Ovary (tissue), 3 donors: ENCODE measurements around the gene UCK2.

ENCODE experiments used
- POLR2A ChIP-seq: fragments of 450-650 bp; IDR thresholded peaks from one replicate; pipeline ENCODE4 v1.6.1; 2017; ENCODE audit warnings: antibody characterized with exemption, mild to moderate bottlenecking, moderate library complexity
- TF ChIP-seq, protein P1 (sequence below), 3 donors: fragments of 450-650 bp in 2 of 3; fragments of 200-600 bp in 1 of 3; IDR thresholded peaks; one replicate each; pipeline versions ENCODE4 v1.5.1 to v1.8.0; 2016 to 2022; ENCODE audit warnings: antibody characterized with exemption in 3 of 3, mild to moderate bottlenecking in 1 of 3
- donor health status: DM: no; HTN: no; CAD: no.

DNA sequence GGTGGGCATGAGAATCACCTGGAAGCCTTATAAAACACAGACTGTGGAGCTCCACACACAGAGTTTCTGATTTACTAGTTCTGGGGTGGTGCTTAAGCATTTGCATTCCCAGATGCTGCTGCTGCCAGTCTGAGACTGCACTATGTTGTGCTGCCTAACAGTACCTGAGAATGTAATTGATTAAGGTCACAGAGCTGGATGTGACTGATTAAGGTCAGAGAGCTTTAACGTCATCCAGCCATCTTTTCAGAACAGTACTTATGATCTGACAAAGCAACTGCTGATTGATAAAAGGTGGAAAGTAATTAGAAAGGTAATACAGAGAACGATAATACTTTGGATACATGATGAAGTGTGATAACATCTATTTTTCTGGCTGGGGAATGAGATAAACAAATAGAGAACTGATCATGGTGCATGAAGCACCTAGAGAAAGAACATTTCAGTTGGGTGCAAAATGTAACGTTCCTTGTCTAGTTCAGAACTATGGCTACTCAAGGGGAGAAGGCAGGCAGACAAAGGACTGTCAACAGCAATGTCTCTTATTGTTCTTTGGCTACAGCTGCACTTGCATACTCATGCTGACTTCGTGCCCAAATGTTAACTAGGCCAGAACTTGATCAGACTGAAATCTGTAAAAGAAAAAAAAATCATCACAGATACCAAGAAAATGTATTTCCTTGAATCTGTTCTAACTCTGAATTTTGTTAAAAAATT lies 3.7 kb upstream of the UCK2 start:
- TF ChIP-seq, protein P1, sequence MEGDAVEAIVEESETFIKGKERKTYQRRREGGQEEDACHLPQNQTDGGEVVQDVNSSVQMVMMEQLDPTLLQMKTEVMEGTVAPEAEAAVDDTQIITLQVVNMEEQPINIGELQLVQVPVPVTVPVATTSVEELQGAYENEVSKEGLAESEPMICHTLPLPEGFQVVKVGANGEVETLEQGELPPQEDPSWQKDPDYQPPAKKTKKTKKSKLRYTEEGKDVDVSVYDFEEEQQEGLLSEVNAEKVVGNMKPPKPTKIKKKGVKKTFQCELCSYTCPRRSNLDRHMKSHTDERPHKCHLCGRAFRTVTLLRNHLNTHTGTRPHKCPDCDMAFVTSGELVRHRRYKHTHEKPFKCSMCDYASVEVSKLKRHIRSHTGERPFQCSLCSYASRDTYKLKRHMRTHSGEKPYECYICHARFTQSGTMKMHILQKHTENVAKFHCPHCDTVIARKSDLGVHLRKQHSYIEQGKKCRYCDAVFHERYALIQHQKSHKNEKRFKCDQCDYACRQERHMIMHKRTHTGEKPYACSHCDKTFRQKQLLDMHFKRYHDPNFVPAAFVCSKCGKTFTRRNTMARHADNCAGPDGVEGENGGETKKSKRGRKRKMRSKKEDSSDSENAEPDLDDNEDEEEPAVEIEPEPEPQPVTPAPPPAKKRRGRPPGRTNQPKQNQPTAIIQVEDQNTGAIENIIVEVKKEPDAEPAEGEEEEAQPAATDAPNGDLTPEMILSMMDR (IDR thresholded peaks at IDR 0.05) = no peak
- TF ChIP-seq POLR2A = no peak
